ENCODE data around the gene RYK.

DNA sequence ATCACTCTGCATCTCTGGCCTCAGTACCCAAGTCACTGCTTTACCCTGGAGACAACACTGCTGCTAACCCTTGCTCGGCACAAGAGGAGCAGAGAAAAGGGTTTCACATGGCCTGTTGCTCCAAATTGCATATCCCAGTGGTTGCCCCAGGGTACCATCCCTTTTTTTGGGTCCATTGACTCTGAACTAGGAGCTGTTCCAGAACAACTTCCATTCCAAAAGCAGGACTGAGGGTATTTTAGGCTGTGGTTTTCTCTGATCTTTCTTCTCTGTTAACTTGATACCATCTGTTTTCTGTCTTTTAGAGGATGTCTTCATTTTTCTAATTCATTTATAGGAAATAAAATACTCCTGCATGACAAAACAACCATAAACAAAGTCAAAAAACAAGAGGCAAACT, 17.3 kb upstream of the RYK start:
- TF ChIP-seq, protein P1, sequence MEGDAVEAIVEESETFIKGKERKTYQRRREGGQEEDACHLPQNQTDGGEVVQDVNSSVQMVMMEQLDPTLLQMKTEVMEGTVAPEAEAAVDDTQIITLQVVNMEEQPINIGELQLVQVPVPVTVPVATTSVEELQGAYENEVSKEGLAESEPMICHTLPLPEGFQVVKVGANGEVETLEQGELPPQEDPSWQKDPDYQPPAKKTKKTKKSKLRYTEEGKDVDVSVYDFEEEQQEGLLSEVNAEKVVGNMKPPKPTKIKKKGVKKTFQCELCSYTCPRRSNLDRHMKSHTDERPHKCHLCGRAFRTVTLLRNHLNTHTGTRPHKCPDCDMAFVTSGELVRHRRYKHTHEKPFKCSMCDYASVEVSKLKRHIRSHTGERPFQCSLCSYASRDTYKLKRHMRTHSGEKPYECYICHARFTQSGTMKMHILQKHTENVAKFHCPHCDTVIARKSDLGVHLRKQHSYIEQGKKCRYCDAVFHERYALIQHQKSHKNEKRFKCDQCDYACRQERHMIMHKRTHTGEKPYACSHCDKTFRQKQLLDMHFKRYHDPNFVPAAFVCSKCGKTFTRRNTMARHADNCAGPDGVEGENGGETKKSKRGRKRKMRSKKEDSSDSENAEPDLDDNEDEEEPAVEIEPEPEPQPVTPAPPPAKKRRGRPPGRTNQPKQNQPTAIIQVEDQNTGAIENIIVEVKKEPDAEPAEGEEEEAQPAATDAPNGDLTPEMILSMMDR (IDR thresholded peaks at IDR 0.05), result no peak
- TF ChIP-seq POLR2A (IDR thresholded peaks at IDR 0.05), result no peak
- no peak for TF ChIP-seq POLR2AphosphoS5 (IDR thresholded peaks at IDR 0.05)

Measured in gastroesophageal sphincter (tissue), 3 donors.